Measurements from ENCODE around the gene COL4A4. TPM values are rescaled to one million over a fixed set of nuclear protein-coding genes. Genes with fewer than 3 reads are reported as not detected.

Gene COL4A4
- total RNA-seq, 1 donor from 2014 or later = 20.5 TPM

DNA sequence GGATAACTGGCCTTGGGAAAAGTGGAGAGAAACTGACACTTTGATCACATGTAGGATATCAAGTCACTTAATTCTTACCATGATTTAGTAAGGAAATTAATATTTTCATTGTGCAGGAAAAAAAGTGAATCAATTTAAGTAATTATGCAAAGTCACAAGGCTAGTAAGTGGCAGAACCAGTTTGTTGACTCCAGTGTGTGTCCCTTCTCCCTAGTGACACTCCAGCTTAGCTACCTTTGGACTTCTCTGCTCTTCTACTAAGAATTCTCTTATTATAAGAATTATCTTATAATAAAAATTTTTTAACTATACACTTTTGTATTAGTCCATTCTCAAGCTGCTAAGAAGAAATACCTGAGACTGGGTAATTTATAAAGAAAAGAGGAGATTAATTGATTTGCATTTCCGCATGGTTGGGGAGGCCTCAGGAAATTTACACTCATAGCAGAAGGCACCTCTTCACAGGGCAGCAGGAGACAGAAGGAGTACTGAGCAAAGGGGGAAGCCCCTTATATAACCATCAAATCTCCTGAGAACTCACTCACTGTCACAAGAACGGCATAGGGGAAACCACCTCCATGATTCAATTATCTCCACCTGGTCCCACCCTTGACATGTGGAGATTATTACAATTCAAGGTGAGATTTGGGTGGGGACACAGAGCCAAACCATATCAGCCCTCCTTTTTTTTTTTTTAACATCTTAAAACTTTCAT is 13.6 kb downstream of the COL4A4 start:
- H3K27me3 ChIP-seq = no peaks in the 10 kb centered on the region
- H3K36me3 ChIP-seq = no peaks in the 10 kb centered on the region
- DNase-seq (ENCODE audit: low spot score in 2 of 2) = no peak
- no peak overlapping the region for H3K4me3 ChIP-seq
- intact Hi-C loops (cut with DNase I) = no loop called here
- TF ChIP-seq, protein P1, sequence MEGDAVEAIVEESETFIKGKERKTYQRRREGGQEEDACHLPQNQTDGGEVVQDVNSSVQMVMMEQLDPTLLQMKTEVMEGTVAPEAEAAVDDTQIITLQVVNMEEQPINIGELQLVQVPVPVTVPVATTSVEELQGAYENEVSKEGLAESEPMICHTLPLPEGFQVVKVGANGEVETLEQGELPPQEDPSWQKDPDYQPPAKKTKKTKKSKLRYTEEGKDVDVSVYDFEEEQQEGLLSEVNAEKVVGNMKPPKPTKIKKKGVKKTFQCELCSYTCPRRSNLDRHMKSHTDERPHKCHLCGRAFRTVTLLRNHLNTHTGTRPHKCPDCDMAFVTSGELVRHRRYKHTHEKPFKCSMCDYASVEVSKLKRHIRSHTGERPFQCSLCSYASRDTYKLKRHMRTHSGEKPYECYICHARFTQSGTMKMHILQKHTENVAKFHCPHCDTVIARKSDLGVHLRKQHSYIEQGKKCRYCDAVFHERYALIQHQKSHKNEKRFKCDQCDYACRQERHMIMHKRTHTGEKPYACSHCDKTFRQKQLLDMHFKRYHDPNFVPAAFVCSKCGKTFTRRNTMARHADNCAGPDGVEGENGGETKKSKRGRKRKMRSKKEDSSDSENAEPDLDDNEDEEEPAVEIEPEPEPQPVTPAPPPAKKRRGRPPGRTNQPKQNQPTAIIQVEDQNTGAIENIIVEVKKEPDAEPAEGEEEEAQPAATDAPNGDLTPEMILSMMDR (IDR thresholded peaks at IDR 0.05) = no peak
- H3K27ac ChIP-seq = no peak overlapping the region
- no peaks in the 10 kb centered on the region for H3K4me1 ChIP-seq
- H3K9me3 ChIP-seq = no peaks in the 10 kb centered on the region

DNA sequence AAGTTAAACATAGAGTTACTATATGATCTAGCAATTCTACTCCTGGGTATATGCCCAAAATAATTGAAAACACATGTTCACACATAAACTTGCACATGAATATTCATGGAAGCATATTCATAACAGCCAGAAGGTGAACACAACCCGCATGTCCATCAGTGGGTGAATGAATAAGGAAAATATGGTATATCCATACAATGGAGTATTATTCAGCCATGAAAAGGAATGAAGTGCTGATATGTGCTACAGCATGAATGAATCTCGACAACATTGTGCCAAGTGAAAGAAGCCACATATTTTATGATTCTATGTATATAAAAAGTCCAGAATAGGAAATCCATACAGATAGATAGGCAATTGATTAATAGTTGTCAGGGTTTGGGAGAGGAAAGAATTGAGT is 15.9 kb downstream of the COL4A4 start:
- Histone ChIP-seq H3K27me3 (no peaks in the 10 kb centered on the region), H3K4me1 (no peaks in the 10 kb centered on the region)
- TF ChIP-seq, protein P1 (IDR thresholded peaks at IDR 0.05) = no peak

DNA sequence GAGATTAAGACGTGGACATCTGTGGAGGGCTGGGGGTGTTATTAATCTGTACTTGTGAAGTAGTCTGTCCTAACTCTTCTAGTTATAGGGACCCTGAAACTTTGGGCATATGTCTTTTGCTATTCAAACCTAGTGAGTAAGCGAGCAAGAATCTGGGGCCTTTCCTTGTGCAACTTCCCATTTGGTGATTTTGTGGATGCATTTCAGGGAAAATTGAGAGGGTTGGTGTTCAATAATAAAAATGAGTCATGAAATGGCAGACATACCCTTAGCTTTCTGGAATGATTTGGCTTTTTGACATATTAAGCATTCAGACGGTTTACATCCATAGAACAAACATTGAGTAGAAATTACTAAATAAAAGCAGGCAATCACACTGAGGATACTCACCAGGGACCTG is 17.0 kb downstream of the COL4A4 start:
- no peaks in the 10 kb centered on the region for H3K9me3 ChIP-seq
- TF ChIP-seq, protein P1 (IDR thresholded peaks at IDR 0.05) = no peak
- no peaks in the 10 kb centered on the region for H3K27me3 ChIP-seq
- H3K27ac ChIP-seq = no peak overlapping the region
- intact Hi-C loops (cut with DNase I) = no loop called here
- H3K4me1 ChIP-seq = no peaks in the 10 kb centered on the region
- H3K4me3 ChIP-seq = no peak overlapping the region
- no peak for DNase-seq (ENCODE audit: low spot score in 2 of 2)
- H3K36me3 ChIP-seq = no peaks in the 10 kb centered on the region

More for the DNA sequence above, 15.9 kb downstream of the COL4A4 start:
- no peaks in the 10 kb centered on the region for H3K9me3 ChIP-seq
- H3K36me3 ChIP-seq = no peaks in the 10 kb centered on the region
- H3K27ac ChIP-seq = no peak overlapping the region
- no peak overlapping the region for H3K4me3 ChIP-seq
- intact Hi-C loops (cut with DNase I) = no loop called here
- no peak for DNase-seq (ENCODE audit: low spot score in 2 of 2)

DNA sequence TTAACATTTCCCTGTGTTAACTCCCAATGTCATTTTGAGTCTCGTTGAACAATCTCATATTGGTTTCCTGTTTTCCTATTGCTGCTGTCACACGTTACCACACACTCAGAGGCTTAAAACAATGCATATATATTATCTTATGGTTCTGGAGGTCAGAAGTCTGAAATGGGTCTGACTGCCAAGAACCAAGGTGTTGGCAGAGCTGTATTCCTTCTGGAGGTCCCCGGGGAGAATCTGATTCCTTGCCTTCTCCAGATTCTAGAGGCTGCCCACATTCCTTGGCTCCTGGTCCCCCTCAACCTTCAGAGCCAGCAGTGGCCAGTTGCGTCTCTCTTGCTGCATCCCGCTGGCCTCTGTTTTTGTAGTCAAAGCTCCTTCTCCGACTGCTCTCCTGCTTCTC is 17.5 kb downstream of the COL4A4 start:
- intact Hi-C loops (cut with DNase I) = no loop called here
- Histone ChIP-seq H3K4me1 (no peaks in the 10 kb centered on the region), H3K27me3 (no peaks in the 10 kb centered on the region), H3K36me3 (no peaks in the 10 kb centered on the region), H3K27ac (no peak overlapping the region), H3K9me3 (no peaks in the 10 kb centered on the region), H3K4me3 (no peak overlapping the region)
- TF ChIP-seq, protein P1 (IDR thresholded peaks at IDR 0.05) = no peak
- DNase-seq (ENCODE audit: low spot score in 2 of 2) = no peak

DNA sequence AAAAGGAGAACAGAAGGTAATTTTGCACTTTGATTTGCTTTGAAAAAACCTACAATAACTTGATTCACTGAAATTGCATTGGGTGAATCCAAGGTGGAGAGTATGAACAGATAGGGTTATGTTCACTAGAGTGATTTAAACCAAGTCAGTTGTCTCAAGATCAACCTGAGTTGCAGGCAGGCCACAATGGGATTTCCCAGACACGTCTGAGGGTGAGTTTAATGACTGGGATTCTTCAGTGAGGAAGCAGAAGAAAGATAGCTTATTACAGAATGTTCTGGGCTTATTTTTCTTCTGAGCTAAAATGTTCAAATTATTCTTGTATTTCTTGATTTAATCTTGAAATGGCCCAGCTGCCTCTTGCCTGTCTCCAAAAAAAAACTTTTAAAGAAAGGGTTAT is 20.1 kb downstream of the COL4A4 start:
- no peaks in the 10 kb centered on the region for H3K9me3 ChIP-seq
- no peaks in the 10 kb centered on the region for H3K4me1 ChIP-seq
- H3K27me3 ChIP-seq = no peaks in the 10 kb centered on the region
- TF ChIP-seq, protein P1 (IDR thresholded peaks at IDR 0.05) = no peak
- no peak overlapping the region for H3K27ac ChIP-seq
- H3K36me3 ChIP-seq = no peaks in the 10 kb centered on the region
- H3K4me3 ChIP-seq = no peak overlapping the region
- intact Hi-C loops (cut with DNase I) = no loop called here
- DNase-seq (ENCODE audit: low spot score in 2 of 2) = no peak

DNA sequence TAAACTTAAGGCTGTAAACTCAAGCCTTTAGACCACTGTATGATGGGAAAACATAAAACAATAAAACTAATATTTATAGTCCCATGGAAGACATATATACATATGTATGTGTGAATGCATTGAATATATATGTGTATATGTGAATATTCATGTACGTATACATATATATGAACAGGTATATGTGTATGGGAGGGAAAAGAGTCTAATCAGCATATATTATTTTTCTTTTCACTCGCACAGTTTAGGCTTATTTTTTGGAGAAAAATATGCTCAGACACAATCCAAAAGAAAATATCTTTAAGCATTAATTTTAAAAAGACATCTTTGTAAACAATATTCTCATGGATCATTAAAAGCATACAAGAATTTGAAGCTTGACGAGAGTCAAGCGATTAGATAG is 22.7 kb downstream of the COL4A4 start:
- no peak overlapping the region for H3K27ac ChIP-seq
- no peak overlapping the region for H3K4me3 ChIP-seq
- no peaks in the 10 kb centered on the region for H3K9me3 ChIP-seq
- no peaks in the 10 kb centered on the region for H3K36me3 ChIP-seq
- TF ChIP-seq, protein P1 (IDR thresholded peaks at IDR 0.05) = no peak
- DNase-seq (ENCODE audit: low spot score in 2 of 2) = no peak
- H3K27me3 ChIP-seq = no peaks in the 10 kb centered on the region
- intact Hi-C loops (cut with DNase I) = no loop called here
- no peaks in the 10 kb centered on the region for H3K4me1 ChIP-seq
